HG02588 (cell line): Measurements from ENCODE around the gene DDN.

ENCODE experiments used
- ATAC-seq: cut with Tn5 transposase; IDR thresholded peaks from one replicate; pipeline ENCODE4 v1.9.1; 2021; ENCODE audit warnings: mild to moderate bottlenecking, moderate library complexity; ENCODE audit not compliant: unreplicated experiment

Gene DDN

DNA sequence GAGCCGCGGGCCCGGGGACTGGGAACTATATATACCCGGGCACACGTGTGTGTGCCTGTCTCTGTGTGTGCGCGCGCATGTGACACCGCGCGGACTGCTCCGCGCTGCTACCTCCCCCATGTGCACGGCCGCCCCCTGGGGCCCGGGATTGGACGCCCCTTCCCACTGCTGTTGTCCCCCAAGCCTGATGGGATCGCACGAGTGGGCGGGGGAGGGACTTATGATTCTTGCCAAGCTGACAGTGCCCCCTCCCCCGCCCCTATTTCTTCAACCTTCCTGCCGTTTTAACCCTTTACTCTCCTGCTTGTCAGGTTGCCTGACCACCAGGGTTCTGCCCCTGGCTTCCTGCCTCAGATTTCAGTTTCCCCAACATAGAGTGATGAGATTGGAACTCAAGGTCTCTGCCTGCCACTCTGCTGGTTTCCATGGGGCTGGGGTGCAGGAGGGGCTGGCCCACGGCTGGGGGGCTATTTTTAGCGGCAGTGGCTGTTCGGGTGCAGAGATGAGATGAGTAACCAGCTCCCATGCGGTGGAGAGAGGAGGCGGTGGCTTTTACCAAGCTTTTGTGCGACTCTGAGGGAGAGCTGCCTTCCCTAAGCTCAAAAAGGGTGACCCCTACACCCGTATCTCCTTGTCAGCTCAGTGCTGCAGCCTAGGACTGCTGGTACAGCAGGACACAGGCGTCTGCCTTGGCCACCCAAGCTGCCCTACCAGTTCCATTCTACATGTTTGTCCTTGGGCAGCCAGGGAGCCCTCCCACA, at the start of gene DDN:
Gene DDN, minus strand, starts transcription at position 5 of the 761 bp plus-strand sequence. CDS start 88 bp downstream, outside the sequence.
- ATAC-seq, result no peak

DNA sequence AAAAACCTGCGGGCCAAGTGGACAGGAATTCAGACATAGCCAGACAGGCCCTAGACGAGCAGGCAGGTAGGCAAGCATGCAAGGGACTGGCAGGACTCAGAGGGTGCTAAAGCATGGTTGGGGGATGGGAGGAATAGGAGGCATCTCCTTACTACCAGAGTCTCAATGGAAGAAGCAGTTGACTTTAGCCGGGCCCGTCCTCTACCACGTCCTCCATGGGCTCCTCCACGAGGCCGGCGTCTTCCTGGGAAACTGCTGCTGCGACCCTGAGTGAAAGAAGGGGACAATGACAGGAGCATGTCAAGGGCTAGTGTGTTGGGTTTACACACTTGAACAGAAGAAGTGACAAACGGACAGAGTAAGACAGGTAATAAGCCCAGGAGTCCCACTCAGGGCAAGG, 49.8 kb upstream of the DDN start:
- no peak for ATAC-seq

DNA sequence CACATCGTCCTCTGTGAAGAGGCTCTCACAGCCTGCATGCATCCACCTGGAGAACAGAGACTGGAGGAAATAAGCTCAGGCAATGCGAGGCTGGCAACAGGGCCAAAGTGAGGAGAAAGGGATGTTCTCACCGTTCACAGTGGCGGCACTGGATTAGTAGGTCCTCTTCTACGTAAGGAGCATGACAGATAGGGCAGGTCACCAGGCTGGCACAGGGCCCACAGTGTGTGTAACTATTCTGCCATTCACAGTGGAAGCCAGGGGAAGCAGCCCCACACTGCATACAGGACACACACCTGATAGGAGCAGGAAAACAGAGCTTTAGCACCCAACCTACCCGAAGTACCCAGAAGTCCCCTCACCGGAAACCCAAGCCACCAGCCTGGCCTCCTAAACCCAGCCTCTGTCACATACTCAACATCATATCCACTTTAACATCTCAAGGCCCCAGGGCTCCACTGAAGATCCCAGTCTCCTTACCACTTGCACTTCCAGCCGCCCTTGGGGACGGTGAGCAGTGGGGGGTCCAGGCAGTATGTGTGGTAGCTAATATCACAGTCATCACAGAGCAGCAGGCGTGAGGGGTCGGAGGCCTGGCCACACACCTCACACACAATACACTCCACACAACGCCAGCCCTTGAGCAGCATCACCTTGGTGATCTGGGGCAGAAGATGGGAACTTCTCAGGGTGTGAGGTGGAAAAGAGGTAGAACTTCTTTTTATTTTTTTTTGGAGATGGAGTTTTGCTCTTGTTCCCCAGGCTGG, 47.1 kb upstream of the DDN start:
- ATAC-seq, result no peak

DNA sequence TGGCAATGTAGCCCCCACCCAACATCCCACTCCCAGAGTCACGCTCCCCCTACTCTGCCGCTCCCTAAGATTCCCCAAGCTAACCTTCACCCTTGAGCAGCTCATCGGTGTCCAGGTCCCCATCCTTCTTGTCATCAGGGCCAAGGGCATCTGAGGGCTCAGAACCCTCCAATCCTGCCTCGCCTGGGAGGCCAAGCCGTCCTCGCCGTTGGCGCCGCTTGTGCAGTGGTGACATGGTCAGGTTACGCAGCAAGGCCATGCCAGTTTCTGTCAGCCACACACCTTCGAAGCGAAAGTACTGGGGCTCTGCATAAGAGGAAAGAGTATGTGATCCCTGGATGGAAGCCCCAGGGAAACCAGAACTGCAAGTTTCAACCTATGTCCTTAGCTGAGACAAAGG, 45.5 kb upstream of the DDN start:
- no peak for ATAC-seq

DNA sequence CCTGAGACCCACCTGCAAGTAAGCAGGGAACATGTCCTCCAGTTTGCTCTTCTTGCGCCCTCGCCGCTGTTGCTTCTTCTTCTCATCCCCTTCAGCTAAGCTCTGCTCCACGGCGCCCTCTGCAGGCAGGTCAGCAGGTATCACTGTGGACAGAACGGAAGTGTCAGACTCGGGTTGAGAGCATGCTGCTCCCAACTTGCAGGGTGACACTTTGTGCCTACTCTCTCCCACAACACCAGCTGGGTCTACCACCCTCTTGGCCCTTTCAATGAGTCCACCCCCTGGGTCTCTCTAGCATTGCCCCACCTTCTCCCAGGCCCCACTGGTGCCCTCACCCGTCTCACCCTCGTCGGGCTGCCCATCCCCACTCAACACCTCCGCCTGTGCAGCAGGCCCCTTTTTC, 44.7 kb upstream of the DDN start:
- no peak for ATAC-seq

DNA sequence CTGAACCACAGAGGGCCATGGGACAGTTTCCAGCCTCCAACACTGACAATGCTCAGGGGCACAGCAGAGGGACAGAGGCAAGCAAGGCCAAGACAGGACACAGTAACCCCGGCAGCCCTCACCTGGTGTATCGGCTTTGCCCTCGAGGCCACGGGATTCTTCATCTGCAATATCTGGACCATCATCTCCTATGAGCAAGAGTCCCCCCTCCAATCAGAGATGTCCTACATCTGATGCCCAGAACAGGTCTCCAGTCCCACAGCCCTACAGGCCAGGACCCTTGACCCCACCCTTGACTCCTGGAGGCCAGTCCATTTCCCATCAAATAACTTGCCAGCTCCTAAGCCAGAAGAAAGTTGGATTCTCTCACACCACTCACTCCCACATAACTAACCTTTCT, 44.1 kb upstream of the DDN start:
- no peak for ATAC-seq

DNA sequence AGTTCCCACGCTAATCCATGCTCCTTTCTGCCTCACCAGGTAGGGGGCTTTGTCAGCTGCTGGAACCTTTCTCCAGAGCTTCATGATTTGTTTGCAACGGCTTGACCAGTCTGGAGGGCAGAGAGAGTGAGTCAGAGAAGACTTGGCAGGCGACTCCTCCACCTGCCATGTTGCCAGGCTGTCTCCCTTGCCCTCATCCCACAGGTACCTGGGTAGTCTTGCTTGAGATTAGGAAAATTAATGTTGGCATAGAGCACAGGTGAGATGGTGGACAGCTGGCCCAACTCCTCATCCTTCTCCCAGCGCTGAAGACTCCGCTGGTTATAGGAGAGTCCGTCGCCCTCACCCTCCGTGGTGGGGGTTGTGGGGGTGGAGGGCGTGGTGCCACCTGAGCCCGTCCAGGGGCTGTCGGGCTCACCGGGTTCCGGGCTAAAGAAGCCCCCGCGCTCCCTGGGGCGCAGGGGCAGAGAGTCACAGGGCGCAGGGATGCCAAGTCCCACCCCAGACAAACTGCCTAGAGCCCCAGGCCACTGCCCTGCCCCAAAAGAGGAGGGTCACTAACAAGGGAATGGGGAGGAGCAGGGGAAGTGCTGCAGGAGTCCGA, 42.8 kb upstream of the DDN start:
- ATAC-seq, result no peak

DNA sequence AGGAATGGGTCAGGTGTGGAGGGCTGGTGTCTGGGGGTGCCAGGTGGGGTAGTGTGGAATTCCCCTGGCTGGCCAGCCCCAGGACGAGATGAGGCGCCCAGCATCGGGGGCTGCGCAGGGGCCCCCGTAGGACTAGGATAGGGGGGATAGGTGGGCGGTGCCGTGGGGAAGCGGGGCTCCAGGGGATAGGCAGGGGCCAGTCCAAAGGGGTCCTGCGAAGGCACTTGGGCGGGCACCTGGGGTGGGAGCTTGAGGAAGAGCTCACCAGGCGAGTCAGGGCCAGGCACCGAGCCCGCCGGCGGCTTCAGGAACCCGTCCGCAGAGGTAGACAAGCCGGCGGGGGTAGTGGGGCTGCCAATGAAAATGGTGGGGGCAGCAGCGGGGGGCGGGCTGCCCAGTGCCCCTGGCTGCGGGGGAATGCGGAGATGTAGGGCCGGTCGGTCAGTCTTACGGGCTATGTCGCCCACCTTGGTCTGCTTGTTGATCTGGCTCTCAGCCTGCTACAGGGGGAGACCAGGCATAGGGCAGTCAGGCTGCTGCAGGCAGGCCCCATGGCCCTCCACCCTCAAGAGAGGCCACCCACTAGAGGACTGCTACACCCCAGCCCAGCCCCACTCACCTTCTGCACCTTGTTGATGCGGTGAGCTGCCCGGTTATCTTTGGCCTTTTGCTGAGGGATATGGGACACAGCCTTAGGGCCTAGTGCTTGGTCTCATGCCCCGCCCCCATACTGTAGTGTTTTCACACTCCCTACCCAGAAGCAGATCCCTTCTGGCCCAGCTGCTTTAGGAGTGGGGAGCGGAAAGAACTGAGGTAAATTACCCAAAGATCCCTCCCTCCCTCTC, 42.1 kb upstream of the DDN start:
- no peak for ATAC-seq

DNA sequence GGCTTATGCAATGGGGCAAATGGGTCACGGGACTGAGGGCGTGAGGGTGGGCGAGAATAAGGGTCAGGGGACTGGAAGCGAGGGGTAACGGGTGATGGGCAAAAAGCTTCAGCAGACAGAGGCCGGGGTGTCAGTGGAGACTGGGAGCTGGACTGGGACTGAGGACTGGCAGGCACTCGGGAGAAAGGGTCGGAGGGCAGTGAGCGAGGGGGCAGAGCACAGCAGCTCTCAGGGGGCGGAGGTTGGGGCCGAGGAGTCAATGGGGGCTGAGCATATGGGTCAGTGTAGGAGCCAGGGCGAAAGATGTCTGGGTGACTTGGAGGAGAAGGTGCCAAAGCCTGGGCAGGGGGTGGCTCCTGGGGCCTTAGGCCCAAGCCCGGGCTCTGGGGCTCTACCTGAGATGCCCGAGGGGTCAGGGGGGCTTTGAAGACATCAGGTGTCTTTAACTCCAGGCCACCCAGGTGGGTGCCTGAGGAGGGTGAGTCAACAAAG, 41.2 kb upstream of the DDN start:
- ATAC-seq, result no peak

DNA sequence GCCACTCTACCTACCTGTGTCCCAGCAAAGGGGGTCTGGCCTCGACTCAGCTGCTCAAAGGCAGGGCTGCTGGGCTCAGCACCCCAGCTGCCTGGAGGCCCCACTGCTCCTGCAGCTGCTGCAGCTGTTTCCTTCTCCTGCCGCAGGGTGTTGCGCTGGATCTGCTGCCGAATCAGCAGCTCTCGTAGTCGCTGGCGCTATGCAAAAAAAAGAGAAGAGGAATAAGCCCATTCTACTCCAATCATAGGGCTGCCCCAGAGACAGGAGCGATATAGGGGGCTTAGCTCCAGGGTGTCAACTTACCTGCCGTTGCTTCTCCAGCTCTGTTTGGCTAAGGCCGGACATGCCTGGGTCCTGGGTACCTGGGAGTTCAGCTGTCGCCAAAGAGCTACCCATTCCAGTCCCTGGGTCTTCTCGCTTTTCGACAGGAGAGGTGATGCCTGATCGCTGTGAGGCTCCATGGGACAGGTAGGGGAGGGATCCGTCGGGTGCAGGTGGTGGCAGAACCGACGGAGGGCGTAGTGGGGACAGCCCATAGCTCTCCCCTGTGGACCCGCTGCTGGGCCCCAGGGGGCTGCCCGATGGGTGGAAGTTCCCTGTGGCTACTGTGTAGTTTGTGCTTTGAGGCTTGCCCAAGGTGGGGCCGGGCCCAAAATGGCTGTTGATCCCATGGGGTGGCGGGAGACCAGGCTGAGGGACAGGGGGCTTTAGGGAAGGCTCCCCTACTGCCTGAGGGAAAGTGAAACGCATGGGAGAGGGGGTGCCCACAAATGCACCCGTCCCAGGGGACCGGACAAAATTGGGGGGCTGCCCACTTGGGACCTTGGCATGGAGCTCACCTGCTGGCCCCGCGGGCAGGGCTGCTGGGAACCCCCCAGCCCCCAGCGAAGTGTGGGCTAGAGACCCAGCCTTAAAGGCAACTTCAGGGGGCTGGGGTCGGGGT, 40.5 kb upstream of the DDN start:
- no peak for ATAC-seq

DNA sequence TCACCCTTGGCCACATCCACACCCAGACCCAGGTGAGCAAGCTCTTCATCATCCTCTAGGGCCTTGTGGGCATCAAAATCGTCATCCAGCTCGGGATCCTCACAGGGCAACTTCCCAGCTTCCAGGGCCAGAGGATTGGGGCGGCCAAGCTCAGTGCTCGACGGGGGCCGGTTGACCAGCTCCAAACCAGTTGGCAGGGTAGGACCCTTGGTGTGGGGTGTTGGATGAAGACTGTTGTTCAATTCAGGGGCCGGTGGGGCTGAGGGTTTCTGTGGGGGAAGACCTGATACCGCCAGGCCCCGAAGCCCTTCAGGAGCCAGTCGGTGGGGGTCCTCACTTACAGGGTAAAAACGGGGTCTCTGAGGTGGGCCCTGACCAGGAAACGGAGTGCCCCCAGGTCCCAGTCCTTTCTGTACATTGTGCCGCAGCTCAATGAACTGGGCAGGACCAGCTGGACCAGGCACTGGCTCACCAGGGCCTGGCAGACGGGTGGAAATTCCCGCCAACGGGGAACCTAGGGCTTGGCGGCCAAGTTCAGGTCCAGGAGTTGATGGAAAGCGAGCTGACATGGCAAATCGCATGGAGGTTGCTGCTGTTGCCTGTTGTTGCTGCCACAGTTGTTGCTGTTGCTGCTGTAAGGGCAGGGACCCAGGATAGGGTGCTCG, 39.2 kb upstream of the DDN start:
- no peak for ATAC-seq

DNA sequence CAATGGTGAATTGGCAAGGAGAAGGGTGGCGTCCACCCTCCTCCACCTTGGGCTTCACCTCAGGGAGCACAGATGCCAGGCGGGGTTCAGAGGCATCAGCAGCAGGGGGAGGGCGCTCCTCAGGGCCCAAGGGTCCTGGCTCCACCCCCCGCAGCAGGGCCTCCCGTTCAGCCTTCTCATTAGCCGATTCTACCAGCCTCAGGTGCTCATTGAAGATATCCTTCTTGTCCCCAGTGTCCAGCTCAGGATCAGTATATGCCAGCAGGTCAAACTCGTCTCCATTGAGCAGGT, 38.7 kb upstream of the DDN start:
- no peak for ATAC-seq

DNA sequence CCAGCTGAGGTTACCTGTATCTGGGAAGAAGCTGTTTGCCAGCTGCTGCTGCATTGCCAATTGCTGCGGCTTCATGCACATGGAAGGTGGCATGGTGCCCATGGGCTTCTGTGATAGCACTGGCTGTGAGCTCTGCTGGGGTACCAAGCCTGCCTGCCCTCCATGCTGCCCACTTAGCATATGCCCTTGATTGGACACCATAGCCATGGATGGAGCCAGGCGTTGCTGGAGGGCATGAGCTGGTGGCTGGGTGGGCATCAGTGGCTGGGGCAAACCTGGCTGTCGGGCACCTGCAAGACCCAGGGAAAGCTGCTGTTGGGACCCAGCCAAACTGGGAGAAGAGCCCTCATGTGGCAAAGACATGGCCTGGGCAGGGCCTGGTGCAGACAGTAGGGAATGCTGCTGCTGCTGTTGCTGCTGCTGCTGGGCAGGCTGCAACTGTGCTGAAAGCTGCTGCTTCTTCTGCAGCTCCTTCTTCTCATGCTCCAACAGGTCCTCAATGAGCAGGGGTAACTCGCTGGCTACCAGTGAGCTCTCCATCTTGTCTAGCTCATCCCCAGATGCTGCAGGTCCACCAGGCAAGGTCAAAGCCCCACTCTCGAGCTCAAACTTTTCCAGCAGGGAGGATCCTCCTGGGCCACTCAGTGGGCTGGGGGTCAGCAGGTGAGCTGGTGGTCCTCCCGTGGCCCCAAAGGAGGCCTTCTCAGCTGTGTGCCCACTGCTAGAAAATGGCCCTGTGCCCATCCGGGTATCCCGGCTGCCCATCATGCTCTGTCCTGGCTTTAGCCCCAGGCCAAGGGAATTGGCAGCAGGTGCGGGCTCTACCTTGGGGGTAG, 38.2 kb upstream of the DDN start:
- no peak for ATAC-seq

DNA sequence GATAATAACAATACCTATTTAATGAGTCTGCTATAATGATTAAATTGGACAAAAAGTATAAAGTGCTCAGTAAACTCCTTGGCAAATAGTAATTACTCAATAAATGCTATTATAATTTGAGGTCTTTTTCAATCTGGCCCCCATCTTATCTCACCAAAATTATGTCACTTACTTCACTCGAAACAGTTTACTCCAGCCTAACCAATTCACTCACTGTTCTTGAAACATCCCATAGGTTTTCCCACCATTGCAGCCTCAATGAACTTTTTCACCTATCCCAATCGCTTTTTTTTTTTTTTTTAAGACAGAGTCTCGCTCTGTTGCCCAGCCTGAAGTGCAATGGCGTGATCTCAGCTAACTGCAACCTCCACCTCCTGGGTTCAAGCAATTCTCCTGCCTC, 36.9 kb upstream of the DDN start:
- no peak for ATAC-seq

DNA sequence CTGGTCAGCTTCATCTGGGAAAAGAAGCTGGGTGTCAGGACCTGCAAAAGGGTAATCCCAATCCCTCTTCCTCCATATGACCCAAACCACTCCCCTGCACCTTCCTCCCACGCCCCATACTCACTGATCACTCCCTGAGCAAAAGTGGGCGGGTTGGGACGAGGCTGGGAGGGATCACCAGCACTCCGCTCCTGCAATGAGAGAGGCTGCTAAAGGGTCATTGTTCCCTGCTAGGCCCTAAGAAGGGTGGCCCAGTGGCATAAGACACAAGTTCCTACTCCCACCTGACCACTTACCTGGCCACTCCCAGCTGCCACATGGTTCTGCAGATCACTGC, 35.1 kb upstream of the DDN start:
- no peak for ATAC-seq

DNA sequence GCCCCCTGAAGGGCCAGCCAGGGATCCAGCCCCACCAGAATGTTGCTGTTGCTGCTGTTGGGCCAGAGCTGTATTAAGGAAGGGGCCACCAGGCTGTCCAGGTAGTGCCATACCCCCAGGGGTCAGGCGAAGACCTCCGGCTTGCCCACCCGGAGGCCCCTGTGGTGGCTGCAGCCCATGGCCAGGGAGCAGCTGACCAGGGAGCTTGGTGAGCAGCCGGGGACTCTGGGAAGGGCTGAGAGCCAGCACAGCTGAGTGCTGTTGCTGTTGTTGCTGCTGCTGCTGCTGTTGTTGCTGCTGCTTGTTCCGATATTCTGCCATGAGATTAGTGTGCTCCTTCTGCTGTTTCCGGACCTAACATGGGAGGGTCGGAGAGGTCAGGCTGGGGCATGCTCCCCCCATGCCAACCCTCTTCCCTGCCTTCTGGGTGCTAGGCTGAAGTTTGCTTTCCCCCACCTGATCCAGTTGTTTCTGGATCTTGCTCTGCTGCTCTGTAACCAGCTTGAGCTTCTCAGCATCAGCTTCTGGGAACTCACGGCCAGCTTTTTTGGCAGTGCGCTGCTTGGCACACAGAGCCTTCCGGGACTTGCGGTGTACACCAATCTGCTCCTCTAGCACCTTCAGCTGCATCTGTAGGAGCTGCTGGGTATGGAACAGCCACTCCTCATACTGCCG, 34.6 kb upstream of the DDN start:
- ATAC-seq, result no peak

DNA sequence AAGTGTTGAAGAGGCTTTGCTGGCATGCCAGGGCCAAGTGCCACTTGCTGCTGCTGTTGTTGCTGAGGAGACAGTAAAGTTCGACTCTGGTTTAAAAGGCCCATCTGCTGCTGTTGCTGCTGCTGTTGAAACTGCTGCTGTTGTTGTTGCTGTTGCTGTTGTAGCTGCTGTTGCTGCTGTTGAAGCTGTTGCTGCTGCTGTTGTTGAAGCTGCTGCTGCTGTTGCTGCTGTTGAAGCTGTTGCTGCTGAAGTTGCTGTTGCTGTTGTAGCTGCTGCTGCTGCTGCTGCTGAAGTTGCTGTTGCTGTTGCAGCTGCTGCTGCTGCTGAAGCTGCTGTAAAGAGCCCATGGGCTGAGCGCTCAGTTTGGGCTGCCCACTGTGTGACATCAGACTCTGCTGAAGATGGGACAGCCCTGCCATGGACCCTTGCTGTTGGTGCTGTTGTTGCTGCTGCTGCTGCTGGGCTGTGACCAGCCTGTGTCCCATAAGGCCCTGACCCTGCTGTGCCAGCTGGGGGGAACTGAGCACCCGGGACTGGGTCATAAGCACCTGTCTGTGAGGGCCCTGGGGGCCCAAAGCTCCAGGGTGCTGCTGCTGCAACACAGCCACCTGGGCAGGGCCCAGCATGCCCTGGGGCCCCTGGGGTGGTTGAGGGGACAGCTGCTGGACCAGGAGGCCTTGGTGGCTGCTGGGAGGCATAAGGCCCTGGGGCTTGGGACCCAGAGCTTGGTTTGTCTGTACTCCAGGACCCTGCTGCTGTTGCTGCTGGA, 33.7 kb upstream of the DDN start:
- no peak for ATAC-seq

DNA sequence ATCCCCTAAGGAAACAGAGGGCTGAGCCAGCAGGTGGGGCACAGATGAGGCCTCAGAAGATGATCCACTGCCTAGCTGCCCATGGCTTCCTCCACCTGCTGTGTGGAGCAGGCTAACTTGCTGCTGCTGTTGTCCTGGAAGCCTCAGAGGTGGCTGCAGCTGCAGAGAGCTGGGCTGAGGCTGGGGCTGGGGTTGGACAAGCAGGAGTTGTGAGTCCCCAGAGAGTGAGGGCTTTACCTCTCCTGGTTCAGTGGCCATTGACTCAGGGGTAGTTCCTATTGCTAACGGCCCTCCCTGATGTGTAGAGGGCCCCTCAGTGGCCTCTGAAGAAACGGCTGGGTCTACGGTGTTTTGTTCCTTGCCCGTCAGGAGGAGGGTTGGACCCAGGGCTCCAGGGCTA, 33.1 kb upstream of the DDN start:
- no peak for ATAC-seq
